ENCODE data around the gene COL27A1.

GRCh38 chr9:114224247-114224610 lies 68.9 kb downstream of the COL27A1 start:
- no peak for TF ChIP-seq ZNF18 (tag by site-specific recombination; IDR thresholded peaks at IDR 0.05)
- TF ChIP-seq ZNF114 (tag by site-specific recombination; IDR thresholded peaks at IDR 0.05): no peak
- TF ChIP-seq ZNF335 (tag by site-specific recombination; conservative IDR thresholded peaks at IDR 0.05): no peak
- TF ChIP-seq CTCF (tag by site-specific recombination; IDR thresholded peaks at IDR 0.05): no peak
- no peak for TF ChIP-seq YY1 (tag by site-specific recombination; IDR thresholded peaks at IDR 0.05)
- TF ChIP-seq ZNF670 (tag by site-specific recombination; IDR thresholded peaks at IDR 0.05; ENCODE audit: low read depth): no peak
- no peak for TF ChIP-seq ZNF133 (tag by site-specific recombination; IDR thresholded peaks at IDR 0.05)
- TF ChIP-seq ZNF585B (tag by site-specific recombination; IDR thresholded peaks at IDR 0.05): no peak
- no peak for TF ChIP-seq SP2 (tag by site-specific recombination; IDR thresholded peaks at IDR 0.05)

All from HEK293 (cell line).